HG03139 (cell line): Measurements from ENCODE around the gene ANKRD40CL.
"Not testable (repeated sequence)": the region's sequence is repeated elsewhere in the genome, so short reads cannot be mapped to it uniquely, and the experiment has no call there.

Experiments used
- ATAC-seq: cut with Tn5 transposase; IDR thresholded peaks from one replicate; pipeline ENCODE4 v1.9.1; 2021; ENCODE audit not compliant: unreplicated experiment

ANKRD40CL gene

DNA sequence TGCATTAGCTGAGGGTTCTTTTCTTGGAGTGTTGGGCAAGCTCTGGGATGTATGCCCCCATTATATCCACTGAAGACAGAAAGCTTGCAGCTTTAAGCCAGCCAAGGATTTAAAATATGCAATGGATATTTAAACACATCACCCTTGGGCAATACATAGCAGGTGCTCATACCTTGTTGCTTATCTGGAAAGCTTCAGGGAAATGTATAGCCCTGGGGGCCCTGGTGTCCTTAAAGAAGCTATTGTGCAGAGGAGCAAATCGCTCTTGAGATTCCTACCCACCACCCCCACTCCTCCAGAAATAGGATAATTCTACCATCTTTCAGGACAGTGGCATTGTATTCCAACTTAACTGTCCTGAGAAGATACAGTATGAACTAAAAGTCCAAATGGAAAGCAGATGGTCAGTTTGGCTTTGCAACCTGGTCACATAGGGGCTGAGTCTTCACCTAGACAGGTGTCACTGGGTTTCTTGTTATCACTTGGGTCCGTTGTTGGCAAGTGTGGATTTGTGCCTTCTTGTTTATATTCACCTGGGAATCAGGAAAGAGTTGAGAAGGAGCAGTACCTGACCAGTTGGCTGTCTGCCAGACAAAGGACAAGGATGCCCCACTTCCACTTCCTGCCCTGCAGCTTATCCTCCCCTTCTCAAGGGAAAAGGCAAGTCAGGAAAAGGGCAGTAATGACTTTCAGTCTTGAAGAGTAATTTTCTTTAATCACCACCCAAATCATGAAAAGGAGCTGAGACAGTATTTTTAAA lies 3.4 kb downstream of the ANKRD40CL start:
- no peak for ATAC-seq

DNA sequence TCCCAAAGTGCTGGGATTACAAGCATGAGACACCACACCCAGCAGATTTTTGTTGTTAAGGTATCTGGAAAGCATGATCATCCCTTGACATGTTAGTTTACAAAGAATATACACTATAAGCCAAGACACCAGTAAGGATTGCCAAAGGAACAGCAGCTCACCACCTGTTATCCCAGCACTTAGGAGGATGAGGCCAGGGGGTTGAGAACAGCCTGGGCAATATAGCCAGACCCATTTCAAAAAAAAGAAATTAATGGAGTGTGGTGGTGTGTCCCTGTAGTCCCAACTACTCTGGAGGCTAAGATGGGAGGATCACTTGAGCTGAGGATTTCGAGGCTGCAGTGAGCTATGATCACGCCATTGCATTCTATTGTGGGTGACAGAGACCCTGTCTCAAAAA lies 5.1 kb downstream of the ANKRD40CL start:
- no peak for ATAC-seq

DNA sequence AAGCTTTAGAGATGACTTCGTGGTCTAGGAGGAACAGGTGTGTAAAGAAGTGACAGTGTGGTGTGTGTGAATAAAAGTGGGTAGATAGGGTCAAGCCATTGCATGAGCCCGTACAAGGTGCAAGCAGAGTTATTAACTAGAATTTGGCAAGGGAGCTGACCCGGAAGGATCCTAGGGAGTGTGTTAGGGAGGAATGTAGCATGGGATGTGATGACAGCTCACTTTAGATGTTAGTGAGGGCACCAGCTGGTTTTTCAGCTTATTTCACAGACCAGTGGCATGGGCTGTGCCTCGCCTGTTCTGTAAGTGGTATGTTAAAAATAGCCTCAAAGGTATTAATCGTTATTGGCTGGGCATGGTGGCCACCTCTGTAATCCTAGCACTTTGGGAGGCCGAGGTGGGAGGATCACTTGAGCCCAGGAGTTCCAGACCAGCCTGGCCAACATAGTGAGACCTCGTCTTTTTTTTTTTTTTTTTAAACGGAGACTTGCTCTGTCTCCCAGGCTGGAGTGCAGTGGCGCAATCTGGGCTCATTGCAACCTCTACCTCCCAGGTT lies 8.3 kb downstream of the ANKRD40CL start:
- no peak for ATAC-seq

DNA sequence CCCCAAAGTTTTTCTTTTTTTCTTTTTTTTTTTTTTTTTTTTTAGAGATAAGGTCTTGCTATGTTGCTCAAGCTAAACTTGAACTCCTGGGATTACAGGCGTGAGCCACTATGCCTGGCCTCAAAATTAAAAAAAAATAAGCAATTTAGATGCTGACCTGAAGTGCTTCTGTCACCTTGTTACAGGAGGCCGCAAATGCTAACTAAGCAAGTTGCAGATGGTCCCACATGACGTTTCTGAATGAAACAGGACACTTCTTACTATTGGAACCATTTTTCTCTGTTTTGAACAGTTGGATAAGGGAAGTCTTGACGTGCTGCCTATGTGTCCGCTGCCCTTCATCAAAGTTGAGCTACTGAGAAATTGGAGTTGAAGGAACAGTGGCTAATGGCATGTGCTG lies 8.8 kb downstream of the ANKRD40CL start:
- ATAC-seq: no peak

DNA sequence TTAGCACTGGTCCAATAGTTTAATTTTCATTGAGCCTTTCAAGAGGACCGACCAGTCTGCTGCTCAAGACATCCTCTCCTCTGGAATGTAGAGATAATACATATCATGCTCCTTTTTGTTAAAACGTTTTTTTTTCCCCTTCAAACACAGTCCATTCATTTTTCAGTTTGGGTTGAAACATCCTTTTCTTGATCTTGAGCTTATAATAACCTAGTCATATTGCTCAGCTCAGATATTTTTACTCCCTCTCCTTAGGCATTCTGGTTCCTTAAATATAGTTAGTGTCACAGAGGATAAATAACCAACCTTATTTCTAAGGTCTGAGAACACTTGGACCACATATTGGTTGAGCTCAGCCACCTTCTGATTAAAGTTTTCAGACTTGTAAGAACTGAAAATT lies 12.8 kb downstream of the ANKRD40CL start:
- ATAC-seq: no peak

DNA sequence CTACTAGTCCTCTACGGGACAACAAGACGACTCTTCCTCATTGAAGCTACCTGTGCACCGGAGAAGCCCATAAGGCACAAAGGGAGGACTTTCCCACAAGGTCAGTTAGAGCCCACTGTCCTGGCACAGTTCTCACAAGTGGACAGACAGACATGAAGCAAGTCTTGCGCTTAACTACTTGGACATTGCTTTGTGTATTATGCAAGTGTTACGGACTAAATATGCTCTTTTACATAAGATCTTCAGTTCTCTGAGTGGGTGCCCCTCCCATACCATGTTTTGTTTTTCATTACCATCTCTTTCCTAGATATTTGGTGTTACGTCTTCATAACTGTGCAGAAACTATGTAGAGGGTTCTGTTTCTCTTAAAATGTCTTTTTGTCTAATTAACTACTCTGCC lies 18.1 kb downstream of the ANKRD40CL start:
- ATAC-seq: no peak

DNA sequence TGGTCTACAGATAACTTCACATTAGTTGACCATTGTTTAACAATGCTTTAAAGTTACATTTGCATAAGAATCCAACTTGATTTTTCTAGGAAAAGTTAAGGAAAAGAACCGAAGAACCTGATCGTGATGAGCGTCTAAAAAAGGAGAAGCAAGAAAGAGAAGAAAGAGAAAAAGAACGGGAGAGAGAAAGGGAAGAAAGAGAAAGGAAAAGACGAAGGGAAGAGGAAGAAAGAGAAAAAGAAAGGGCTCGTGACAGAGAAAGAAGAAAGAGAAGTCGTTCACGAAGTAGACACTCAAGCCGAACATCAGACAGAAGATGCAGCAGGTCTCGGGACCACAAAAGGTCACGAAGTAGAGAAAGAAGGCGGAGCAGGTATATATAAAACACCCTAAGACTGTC lies 21.7 kb downstream of the ANKRD40CL start:
- no peak for ATAC-seq

DNA sequence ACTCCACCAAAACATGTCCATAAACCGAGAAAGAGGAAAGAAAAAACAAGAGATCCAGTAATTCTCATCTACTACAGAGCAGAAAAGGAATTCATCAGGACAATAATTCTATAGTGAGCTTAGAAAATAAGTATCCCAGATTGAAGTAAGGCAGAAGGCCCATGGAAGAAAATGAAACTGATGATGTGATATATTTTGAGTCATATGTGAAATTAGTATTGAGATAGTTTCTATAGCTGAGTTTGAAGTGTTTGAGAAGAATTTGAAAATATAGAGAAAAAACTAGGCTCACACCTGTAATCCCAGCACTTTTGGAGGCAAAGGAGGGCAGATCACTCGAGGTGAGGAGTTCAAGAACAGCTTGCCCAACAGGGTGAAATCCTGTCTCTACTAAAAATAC lies 28.2 kb downstream of the ANKRD40CL start:
- ATAC-seq: no peak

DNA sequence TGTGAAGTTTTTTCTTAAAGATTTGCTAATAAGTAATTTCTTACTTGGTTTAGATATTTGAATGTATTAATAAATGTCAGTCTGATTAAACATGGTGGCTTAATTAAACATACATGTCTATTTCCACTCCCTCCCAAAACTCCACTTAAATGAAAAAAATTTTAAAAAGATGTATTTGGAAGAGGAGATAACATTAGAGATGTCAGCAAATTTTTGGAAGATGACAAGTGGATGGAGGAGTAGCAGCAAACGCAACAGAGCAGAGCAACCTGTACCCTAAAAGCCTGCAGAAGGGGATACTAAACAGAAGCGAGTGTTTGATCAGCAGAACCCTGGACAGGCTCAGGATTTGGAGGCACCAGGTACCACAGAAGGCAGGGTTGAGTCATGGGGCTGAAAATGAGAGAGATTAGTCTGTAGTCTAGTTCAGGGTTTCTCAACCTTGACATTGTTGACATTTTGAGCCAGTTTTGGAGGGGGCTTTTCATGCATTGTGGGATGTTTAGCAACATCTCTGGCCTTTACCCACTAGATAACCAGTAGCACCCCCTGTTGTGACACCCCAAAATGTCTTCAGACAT lies 30.1 kb downstream of the ANKRD40CL start:
- no peak for ATAC-seq

DNA sequence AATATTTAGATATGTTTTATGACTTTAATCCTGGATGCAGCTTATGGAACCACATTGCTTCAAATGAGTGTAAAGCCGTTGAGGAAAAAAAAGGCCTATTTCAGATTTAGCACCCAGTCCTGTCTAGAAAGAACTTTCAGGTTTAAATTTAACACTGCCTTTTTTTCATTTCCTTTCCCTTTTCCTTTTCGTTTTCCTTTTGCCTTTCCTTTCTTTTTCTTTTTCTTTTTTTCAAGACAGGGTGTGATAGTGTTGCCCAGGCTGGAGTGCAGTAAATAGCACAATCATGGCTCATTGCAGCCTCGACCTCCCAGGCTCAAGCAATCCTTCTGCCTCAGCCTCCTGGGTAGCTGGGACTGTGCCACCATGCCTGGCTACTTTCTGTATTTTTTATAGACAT lies 32.0 kb downstream of the ANKRD40CL start:
- ATAC-seq: no peak

DNA sequence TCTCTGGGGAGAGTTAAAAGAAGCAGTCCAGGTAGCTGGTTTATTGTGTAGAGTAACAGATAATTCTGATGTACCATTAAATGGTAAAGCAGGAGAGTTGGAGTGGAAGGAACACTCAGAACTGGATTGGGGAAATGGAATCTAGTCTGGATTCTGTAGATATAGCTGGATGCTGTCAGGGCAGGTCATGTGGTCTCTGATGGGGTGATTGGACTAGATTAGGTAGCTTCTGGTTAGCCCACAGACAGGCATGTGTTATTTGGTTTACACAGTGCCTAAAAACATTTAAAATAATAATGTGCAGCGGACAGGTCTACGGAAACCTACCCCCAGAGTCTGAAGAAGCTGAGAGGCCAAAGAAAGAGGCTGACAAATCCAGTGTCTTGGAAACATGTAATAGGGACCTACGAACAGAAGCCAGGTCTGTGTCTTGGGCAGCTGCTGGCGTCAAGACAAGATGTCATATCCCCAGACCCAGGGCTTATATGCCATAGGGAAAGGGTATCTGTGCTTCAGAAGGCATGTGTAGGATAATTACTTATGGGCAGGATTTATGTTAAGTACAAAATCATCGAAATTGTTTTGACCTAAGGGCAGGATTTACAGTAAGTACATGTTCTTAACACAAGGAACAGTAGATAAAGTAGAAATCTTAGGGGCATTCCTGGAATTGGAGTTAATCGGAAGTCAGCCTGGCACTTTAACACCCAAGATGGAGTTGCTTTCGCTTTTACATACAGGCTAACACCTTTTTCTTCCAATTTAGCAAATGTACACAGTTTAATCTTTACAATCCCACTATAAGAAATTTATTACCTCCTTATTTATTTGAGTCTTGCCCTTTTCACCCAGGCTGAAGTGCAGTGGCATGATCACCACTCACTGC lies 35.5 kb downstream of the ANKRD40CL start:
- no peak for ATAC-seq

DNA sequence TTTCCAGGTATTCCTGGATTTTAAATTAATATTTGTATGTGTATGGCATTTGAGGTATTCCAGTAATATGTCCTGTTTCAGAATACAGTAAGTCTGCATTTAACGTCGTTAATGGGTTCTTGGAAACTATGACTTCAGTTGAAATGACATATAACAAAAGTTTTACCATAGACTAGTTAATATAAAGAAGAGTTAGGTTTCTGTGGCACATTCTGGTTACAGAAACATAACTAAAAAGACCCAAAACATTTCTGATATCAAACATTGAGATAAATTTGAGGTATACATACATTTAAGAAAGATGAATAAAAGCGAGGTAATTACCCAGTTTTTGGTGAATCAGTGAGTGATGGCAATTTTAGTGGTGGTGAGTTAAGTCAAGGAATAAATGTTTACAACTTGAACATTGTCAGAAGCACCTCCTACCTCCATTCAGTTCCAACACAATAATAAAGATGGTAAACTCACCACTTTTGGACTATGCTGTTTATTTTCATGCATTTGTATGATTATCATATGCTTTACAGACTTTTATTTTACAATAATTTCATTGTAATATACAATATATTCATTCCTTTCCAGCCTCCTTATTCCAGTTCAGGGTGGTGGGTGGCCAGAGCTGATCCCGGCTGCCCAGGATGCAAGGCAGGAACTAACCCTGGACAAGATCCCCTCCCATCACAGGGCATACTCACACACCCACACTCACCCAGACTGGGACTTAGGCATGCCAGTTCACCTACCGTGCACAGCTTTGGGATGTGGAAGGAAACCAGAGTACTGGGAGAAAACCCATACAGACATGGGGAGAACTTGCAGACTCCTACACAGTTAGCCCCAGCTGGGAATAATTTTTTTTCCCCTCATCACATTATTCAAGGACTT lies 38.2 kb downstream of the ANKRD40CL start:
- no peak for ATAC-seq

DNA sequence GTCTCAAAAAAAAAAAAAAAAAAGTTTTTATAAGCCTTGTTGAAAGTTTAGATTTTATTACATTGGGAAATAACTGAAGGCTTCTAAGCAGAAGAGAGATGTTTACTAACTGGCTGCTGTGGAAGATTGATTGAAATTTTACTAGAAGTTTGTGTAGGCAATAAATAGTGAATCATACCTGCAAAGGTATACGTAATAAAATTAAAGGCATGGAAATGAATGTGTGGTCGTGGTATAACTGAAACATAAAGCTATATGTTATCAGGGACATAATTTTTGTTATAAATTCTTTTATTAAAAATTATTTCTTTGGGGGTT lies 39.2 kb downstream of the ANKRD40CL start:
- no peak for ATAC-seq

DNA sequence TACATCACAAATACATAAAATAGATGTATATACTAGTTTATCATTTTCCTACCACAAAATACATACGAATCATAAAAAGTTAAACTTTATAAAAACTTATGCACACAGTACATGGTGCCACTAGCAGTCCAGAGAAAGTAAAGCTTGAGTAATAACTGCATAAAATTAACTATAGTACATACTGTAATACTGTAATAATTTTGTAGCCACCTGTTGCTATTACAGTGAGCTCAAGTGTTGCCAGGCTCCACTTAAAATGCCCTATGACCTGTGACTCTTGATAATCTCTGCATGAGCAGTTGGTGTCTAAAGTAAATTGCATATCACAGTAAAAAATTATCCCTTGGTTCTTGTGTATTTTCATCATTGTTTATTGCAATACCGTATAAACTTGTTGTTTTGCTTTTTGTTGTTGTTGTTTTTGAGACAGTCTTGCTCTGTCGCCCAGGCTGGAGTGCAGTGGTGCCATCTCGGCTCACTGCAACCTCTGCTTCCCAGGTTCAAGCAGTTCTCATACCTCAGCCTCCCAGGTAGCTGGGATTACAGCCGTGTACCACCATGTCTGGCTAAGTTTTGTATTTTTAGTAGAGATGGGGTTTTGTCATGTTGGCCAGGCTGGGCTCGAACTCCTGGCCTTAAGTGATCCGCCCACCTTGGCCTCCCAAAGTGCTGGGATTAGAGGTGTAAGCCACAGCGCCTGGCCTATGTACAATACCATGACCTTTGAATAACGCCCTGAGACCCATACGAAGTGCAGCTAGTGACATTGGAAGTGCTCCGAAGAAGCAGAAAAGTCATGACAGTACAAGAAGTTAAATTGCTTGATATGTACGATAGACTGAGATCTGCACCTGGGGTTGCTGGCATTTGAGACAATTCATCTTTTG lies 41.3 kb downstream of the ANKRD40CL start:
- no peak for ATAC-seq

DNA sequence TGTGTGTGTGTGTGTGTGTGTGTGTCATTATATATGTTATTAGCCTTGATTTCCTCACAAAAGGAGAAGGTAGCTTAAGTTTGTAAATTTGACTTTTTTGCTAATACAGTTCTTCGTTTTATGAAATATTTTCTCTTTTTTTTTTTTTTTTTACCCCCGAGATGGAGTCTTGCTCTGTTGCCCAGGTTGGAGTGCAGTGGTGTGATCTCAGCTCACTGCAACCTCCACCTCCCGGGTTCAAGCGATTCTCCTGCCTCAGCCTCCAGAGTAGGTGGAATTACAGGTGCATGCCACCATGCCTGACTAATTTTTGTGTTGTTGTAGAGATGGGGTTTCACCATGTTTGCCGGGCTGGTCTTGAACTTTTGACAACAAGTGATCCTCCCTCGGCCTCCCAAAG lies 42.7 kb downstream of the ANKRD40CL start:
- not testable (repeated sequence) for ATAC-seq

DNA sequence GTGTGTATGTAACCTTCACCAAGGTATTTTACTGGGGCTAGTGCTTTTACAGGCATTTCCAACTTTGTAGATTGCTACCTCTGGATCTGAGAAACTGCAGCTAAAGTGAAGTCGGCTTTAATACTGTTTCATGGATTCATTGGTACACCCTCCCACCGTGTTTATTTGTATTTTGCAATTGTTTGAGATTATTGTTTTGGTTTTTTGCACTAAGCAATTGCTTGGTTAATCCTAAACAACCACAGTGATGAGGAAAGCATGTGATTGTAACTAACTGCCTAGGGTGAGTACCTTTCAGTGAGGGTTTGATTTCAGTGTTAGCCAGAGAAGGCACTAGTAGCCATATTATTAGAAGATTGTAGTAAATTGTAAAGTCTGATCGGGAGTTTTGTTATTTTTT lies 44.6 kb downstream of the ANKRD40CL start:
- no peak for ATAC-seq

DNA sequence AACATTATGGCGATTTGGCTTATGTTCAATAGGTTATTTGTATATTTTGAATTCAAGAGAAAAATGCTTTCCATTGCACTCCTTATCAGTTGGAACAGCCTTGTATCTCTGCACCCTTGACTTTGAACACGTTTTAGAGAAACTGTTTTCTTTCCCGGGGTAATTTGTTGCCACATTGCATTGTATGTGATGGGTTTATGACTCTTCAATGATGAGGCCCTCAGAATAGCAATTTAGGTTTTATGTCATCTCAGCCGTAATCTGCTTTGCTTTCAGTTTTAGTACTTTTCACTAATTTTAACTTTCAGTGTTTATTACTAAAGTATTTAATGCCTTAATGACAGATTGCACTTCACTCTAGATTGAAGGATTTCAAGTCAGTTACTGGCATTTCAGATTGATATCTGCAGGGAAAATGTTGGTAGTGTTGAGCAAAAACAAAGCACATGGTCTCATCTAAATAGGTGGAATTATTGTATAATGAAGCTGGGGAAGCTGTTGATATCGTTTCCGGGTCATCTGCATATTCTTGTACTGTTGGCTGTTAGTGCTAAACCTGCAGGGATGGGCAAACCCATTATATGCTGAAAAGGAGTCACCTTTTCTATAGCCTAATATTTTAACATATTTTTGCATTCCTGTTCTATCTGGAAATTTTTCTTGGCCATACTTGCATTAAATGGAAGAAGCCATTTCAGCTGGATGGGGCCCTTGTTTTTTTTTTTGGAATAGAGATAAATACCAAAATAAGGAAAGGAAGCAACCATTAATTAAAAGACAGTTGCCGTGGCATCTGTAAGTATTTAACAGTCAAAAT lies 45.9 kb downstream of the ANKRD40CL start:
- no peak for ATAC-seq

DNA sequence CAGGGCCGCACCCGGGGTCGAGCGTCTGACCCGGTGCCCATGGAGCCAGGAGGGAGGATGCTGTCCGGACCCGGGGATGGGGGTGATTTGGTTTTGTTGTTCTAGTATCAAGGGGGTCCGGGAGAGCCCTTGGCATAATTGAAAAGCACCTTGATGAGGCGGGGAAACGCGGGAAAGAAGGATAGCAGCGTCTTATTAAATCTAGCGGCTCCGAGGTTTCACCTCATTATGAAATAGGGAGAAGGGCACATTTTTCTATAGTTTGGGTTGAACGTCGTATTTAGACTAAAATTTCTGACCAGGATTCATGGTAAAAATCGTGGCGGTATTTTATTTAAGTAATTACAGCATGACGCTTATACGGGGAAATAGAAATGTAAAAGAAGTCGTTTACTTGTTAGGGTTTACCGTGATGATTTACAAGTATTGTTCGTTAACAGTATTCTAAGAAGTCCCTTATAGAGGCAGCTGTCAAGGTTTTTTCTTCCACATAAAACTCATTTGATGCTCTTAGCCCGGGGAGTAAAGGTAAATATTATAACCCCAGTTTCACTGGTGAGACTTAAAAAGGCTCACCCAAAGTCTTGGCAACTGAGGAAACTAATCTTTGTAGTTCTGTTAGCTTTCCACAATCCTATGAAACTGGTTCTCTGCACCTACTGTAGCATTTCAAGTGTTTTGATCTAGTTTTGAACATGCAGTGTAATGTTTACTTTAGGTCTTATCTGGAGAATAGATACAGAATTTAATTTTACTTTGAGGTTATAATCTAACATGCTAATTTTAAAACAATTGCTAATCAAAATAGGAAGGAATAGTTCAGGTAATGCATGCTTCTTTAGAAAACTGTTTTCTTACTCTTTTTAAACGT lies 47.2 kb downstream of the ANKRD40CL start:
- no peak for ATAC-seq
